Sigmoid colon (tissue), 7 donors: ENCODE data around the gene PSG7. TPM values are rescaled to one million over a fixed set of nuclear protein-coding genes. Genes with fewer than 3 reads are reported as not detected.
"Not testable (repeated sequence)": the region's sequence is repeated elsewhere in the genome, so short reads cannot be mapped to it uniquely, and the experiment has no call there.

Source experiments
- DNase-seq: peaks from one replicate; pipeline ENCODE4 v3.0.0-alpha.2; 2019
- H3K27ac ChIP-seq, 4 donors: fragments of 200-600 bp; sonication (generic); one replicate each; pipeline ENCODE4 v1.5.1; 2016 to 2019; ENCODE audit warnings: mild to moderate bottlenecking in 1 of 4
- H3K27me3 ChIP-seq, 3 donors: fragments of 200-600 bp; sonication (generic); one replicate each; pipeline ENCODE4 v1.5.1; 2019; ENCODE audit warnings: mild to moderate bottlenecking in 1 of 3
- H3K36me3 ChIP-seq, 4 donors: fragments of 200-600 bp; sonication (generic); one replicate each; pipeline ENCODE4 v1.5.1; 2016 to 2019
- H3K4me1 ChIP-seq, 4 donors: fragments of 200-600 bp; sonication (generic); one replicate each; pipeline ENCODE4 v1.5.1; 2017 to 2019
- H3K4me3 ChIP-seq, 4 donors: fragments of 200-600 bp; sonication (generic); one replicate each; pipeline ENCODE4 v1.5.1; 2017 to 2019; ENCODE audit warnings: mild to moderate bottlenecking in 2 of 4, moderate library complexity in 1 of 4
- H3K9me3 ChIP-seq, 4 donors: fragments of 200-600 bp in 3 of 4; sonication (generic) in 3 of 4; one replicate each; pipeline versions ENCODE4 v1.5.1 to v1.6.1; 2013 to 2019
- WGBS, 2 donors: extraction: QIAGEN DNeasy Blood & Tissue Kit; methylation state at CpG; one replicate each; pipeline ENCODE4 v1.1.7; 2013; 5-methylcytosine and 5-hydroxymethylcytosine counted together
- intact Hi-C: fragments of 100-400 bp; cut with DNase I; formaldehyde crosslinking; loops from one replicate; pipeline ENCODE4 v1.15.1; 2023
- polyA plus RNA-seq, 3 donors: library from polyadenylated mRNA; stranded (reverse); fragments of 200-250 nt; gene quantifications; one replicate each; pipeline ENCODE4 v1.2.3, GENCODE V29; 2013
- total RNA-seq, 4 donors: library from RNA; depleted of rRNA; stranded (reverse); fragments of >200 nt; gene quantifications; one replicate each; pipeline ENCODE4 v1.1.0, GENCODE V29; 2016
- donor health status: healthy with polysubstance abuse.
- donor health status: Bipolar disorder and iron deficiency.
- donor health status: healthy.

Gene PSG7
- total and polyA plus RNA-seq, 7 donors = not detected

DNA sequence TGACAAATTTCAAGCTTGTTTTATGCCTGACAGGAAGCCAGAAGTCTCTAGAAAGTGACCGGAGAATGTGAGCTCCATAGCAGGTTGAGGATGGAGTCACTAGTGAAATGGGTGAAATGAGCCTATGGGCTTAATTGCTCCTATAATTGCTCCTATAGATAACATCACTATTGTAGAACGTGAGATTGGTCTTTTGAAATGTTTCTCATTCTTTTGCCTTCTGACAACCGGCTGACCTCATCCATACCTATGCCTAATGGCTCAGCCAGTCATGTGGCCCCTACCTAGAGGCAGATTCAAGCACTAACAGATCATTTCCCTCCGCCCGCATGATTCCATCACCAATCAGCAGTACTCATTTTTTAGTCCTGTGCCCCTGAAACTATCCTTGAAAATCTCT lies 23.5 kb downstream of the PSG7 start:
- WGBS, 2 donors = 74 to 82% methylated on average over 5 of the region's 5 CpGs
- H3K9me3 ChIP-seq, H3K4me1 ChIP-seq, H3K36me3 ChIP-seq, H3K27ac ChIP-seq, H3K4me3 ChIP-seq, DNase-seq, H3K27me3 ChIP-seq, intact Hi-C loops: not testable (repeated sequence)

DNA sequence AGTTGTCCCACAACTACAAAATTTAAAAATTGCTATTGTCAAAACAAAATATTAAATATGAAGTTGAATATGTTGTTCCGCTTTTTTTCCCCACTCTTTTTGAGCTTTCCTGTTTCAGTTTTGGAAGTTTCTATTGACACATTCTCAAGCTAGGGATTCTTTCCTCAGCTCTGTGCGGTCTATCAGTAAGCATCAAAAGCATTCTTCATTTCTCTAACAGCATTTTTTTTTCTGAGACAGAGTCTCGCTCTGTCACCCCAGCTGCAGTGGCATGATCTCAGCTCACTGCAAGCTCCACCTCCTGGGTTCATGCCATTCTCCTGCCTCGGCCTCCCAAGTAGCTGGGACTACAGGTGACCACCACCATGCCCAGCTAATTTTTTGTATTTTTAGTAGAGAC lies 24.1 kb downstream of the PSG7 start:
- H3K4me3 ChIP-seq, H3K36me3 ChIP-seq, DNase-seq, H3K27me3 ChIP-seq, H3K9me3 ChIP-seq, H3K27ac ChIP-seq, H3K4me1 ChIP-seq, intact Hi-C loops: not testable (repeated sequence)
- WGBS, 2 donors = 85 to 89% methylated on average over 4 of the region's 4 CpGs

DNA sequence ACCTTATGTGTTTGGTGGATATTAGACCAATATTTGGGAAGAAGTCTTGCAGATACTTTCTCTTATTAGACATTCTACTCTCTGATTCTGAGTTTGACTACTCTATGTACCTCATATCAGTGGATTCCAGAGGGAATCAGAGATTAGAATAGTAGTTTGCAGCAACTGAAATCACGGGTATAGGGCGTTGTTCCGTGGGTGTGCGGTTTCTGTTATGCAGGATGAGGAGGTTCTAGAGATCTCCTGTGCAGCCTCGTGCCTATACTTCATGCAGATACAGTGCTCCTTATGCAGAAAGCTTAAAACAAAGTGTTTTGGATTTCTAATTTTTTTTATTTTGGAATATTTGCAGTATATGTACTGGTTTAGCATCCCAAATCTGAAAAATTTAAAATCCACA lies 25.3 kb downstream of the PSG7 start:
- 68 to 82% methylated on average over 5 of the region's 5 CpGs for WGBS, 2 donors
- H3K4me1 ChIP-seq, H3K36me3 ChIP-seq, H3K9me3 ChIP-seq, H3K4me3 ChIP-seq, DNase-seq, intact Hi-C loops, H3K27me3 ChIP-seq, H3K27ac ChIP-seq: not testable (repeated sequence)

DNA sequence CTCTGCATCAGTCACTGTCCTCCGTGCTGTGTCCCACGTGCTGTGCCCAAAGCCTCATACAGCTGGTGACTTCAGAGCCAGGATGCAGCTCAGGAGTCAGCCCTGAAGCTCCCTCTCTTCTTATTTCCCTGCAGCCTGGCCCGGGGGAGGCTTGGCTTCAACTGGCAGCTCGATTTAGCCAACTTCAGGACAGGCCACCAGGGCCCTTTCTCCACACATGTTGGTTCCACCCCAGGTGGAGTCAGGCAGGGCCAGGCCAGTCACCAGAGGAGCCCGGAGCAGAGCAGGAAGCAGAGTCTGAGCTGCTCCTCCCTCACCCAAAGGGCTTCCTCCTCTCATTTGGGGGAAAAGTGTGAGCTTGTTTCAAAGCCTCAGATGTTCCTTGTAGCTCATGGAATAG lies 30.8 kb downstream of the PSG7 start:
- H3K4me1 ChIP-seq, H3K9me3 ChIP-seq, H3K27ac ChIP-seq, H3K27me3 ChIP-seq, DNase-seq, H3K36me3 ChIP-seq, intact Hi-C loops, H3K4me3 ChIP-seq: not testable (repeated sequence)
- 60 to 66% methylated on average over 5 of the region's 5 CpGs for WGBS, 2 donors

DNA sequence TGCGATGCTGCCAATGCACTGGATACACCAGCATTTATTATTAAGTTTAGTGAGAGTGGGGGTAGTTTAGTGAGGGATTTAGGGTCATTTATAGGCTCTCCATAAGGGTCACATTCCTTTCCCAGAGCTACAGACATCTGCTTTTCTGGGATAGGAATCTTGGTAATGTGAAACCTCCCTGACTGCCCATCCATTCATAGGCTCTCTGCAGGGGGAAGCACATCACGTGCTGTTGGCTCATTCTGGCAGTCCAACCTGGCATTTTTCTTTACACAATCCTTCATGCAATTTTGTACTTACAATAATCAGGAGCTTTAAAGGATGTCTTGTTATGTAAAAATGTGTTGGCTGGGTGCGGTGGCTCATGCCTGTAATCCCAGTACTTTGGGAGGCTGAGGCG lies 36.4 kb downstream of the PSG7 start:
- H3K4me1 ChIP-seq, DNase-seq, H3K27ac ChIP-seq, H3K27me3 ChIP-seq, H3K4me3 ChIP-seq, intact Hi-C loops, H3K36me3 ChIP-seq, H3K9me3 ChIP-seq: not testable (repeated sequence)
- 80% methylated on average over 4 of the region's 4 CpGs for WGBS, 2 donors

DNA sequence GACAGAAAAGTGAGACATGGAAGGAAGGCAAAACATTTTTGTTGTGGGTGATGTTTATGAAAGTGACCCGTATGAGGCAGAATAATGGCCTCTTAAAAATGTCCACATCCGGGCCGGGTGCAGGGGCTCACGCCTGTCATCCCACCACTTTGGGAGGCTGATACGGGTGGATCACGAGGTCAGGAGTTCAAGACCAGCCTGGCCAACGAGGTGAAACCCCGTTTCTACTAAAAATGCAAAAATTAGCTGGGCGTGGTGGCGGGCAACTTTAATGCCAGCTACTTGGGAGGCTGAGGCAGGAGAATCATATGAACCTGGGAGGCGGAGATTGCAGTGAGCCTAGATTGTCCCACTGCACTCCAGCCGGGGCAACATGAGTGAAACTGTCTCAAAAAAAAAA lies 37.3 kb downstream of the PSG7 start:
- H3K4me1 ChIP-seq, H3K27me3 ChIP-seq, H3K4me3 ChIP-seq, intact Hi-C loops, H3K27ac ChIP-seq, H3K36me3 ChIP-seq, H3K9me3 ChIP-seq, DNase-seq: not testable (repeated sequence)
- 83 to 87% methylated on average over 12 of the region's 12 CpGs for WGBS, 2 donors

DNA sequence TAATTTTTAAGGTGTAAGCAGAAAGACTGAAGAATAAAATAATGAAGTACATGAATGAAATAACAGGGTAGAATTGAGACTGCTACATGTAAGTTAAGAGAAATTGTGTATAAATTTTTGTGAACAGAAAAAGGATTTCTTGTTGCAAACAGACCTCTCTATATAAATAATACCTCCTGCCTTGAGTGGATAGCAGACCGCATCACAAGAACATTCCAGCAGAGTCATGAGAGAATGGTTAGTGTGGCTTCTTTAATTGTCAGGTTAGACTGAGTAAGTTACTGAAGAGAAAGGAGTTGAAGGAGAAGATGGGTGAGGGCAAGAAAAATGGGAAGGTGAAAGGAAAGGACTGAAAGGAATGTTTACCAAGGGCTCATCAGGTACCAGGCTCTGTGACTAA lies 37.9 kb downstream of the PSG7 start:
- H3K27me3 ChIP-seq, intact Hi-C loops, H3K9me3 ChIP-seq, H3K4me1 ChIP-seq, H3K27ac ChIP-seq, H3K4me3 ChIP-seq, DNase-seq, H3K36me3 ChIP-seq: not testable (repeated sequence)
- WGBS, 2 donors = 80 to 92% methylated on average over 1 of the region's 1 CpG

DNA sequence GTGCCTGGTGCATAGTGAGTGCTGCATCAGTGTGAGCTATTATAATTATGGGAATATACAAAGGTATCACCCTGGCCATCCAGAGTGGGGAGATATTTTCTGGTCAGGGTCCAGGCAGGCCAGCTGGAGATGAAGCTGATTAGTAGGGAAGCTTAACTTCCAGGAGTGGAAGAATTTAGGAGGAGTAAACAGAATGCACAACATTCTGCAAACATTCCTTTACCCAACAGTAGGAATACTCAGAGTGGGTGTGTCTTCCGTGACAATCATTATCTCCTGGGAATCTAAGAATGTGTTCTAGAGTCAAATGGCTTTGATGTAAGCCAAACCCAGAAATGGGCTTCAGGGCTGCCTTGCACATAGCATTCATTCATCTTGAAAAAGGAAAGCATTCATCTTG lies 38.4 kb downstream of the PSG7 start:
- H3K27ac ChIP-seq, H3K9me3 ChIP-seq, DNase-seq, H3K27me3 ChIP-seq, intact Hi-C loops, H3K4me3 ChIP-seq, H3K4me1 ChIP-seq, H3K36me3 ChIP-seq: not testable (repeated sequence)
- 39 to 67% methylated on average over 1 of the region's 1 CpG for WGBS, 2 donors

DNA sequence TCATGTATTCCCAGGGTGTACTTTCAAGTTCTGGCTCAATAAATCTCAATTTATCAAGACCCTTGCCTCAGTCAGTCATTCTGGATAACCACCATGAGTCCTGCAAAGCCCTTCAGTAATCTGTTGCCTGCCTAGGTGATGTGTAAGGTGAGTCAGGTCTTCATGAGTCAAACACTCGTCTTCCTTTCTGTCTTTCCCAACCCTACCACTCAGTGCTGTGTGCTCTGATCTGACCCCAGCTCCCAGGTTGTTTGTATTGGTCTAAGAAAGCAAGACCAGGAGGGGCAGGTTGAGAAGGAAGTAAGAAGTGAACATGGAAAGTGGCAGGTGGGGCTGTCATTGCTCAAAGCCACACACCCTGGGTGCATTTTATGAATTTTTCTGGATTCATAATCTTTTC lies 39.3 kb downstream of the PSG7 start:
- H3K4me1 ChIP-seq, H3K36me3 ChIP-seq, intact Hi-C loops, DNase-seq, H3K27me3 ChIP-seq, H3K27ac ChIP-seq, H3K9me3 ChIP-seq, H3K4me3 ChIP-seq: not testable (repeated sequence)
- 2 to 26% methylated on average over 1 of the region's 1 CpG for WGBS, 2 donors

DNA sequence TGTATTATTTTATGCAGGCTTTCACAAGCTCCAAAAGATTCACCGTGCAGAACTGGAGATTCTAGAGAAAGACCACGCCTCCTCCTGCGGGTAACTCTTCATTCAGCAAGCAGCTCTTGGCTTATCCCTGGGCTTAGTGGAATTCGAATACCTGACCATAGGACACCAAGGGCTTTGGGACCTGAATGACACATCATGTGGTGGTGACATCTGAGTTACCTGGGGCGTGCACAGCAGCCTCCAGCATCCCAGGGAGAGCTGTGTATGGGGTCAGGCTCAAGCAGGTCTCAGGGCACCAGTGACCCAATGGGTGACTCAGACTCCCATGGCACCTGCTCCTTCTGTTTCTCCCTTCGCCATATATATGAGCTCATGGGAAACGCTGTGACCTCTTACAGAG lies 46.6 kb downstream of the PSG7 start:
- H3K27ac ChIP-seq, intact Hi-C loops, H3K9me3 ChIP-seq, H3K4me3 ChIP-seq, H3K27me3 ChIP-seq, DNase-seq, H3K4me1 ChIP-seq, H3K36me3 ChIP-seq: not testable (repeated sequence)
- WGBS, 2 donors = 86 to 87% methylated on average over 7 of the region's 7 CpGs

DNA sequence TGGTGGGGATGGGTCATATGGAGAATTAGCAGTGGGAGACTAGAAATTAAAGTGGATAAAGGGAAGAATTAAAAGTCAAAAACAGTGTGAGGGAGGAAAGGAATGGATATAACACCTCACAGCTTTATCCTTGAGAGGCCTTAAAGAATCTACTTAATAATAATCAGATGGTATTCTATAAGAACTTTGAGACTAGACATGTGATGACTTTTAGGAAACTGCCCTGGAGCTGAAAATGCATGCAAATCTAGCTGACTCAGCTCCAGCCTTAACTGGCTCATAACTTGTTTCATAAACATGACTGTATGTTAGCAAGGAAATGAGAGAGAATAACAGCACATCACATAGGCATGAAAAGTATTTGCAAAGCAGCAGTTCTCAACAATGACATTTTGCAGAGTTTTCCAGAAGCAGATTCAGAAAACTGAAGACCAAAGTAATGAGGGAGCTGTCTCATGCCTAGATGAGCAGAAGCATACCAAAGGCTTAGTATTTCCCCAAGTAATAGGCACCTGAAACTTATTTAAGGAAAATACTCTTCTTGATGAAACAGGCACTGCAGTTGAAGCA lies 49.0 kb downstream of the PSG7 start:
- H3K27ac ChIP-seq, H3K27me3 ChIP-seq, H3K9me3 ChIP-seq, intact Hi-C loops, H3K36me3 ChIP-seq, H3K4me3 ChIP-seq, DNase-seq: not testable (repeated sequence)
- H3K4me1 ChIP-seq = peaks cover 0 to 16% (median 3%) of the 10 kb centered on the region in 4 donors

DNA sequence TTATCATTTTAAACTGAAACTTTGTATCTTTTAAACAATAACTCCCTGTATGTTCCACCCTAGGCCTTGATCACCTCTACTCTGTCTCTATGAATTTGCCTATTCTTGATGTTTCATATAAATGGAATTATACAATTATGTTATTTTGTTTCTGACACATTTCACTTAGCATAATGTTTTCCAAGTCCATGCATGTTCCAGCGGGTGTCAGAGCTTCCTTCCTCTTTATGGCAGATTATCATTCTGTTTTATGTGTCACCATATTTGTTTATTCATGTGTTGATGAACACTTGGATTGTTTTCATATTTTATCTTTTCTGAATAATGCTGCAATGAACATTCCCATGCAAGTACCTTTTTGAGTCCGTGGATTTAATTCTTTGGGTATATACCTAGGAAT lies 54.3 kb downstream of the PSG7 start:
- H3K9me3 ChIP-seq, H3K27ac ChIP-seq, H3K36me3 ChIP-seq, H3K4me3 ChIP-seq, intact Hi-C loops, H3K27me3 ChIP-seq, DNase-seq: not testable (repeated sequence)
- H3K4me1 ChIP-seq = peaks cover 0 to 15% (median 2%) of the 10 kb centered on the region in 4 donors
- WGBS, 2 donors = 82 to 87% methylated on average over 2 of the region's 2 CpGs

DNA sequence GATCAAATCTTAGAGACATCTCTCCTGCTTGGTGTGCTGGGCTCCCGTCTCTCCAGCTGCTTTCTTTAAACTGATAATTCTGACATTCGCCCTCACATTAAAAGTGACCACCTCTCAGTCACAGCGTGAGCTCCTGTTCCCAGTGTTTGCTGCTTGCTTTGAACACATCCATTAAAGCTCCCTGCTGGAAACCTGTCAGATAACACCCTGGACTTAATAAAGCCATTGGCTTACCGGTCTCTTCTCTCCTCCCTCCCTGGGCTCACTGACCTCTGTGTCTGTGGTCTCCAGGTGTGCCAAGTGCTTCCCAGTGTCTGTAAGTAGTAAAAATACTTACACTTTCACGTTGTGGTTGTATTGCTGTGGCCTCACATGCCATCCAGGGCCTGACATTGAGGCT lies 55.0 kb downstream of the PSG7 start:
- 41 to 62% methylated on average over 5 of the region's 5 CpGs for WGBS, 2 donors
- H3K27me3 ChIP-seq, H3K27ac ChIP-seq, H3K4me3 ChIP-seq, H3K36me3 ChIP-seq, DNase-seq, intact Hi-C loops, H3K9me3 ChIP-seq: not testable (repeated sequence)
- peaks cover 0 to 12% (median under 1%) of the 10 kb centered on the region in 4 donors for H3K4me1 ChIP-seq
